ENCODE measurements around the gene GSN. TPM values are rescaled to one million over a fixed set of nuclear protein-coding genes. Genes with fewer than 3 reads are reported as not detected.
A peak's percentile ranks its signal among the peaks of the same experiment; 100 is the strongest.

The GSN gene
- total RNA-seq (2014; rRNA removed; shearing (Covaris generic)): 333 and 366 TPM in 2 replicates

- in situ Hi-C loops (cut with HindIII; ENCODE audit: low sequenced_read_pairs): no loop called here
- DNase-seq (ENCODE audit: low spot score): no peak
Measured at GRCh38 chr9:121267689-121268597, at the start of gene GSN. GSN (plus strand) TSS chr9:121268162; CDS start chr9:121301972, 33,810 bp downstream.

GRCh38 chr9:121218357-121219027, 49.5 kb upstream of the GSN start:
- in situ Hi-C loops (cut with HindIII; ENCODE audit: low sequenced_read_pairs): no loop called here

GRCh38 chr9:121219530-121219929, 48.4 kb upstream of the GSN start:
- DNase-seq (ENCODE audit: low spot score): no peak
- in situ Hi-C loops (cut with HindIII; ENCODE audit: low sequenced_read_pairs): no loop called here

More at GRCh38 chr9:121218357-121219027, 49.5 kb upstream of the GSN start:
- DNase-seq (ENCODE audit: low spot score): no peak

GRCh38 chr9:121220996-121221663, 46.8 kb upstream of the GSN start:
- no peak for DNase-seq (ENCODE audit: low spot score)
- in situ Hi-C loops (cut with HindIII; ENCODE audit: low sequenced_read_pairs): no loop called here

GRCh38 chr9:121221664-121222055, 46.3 kb upstream of the GSN start:
- DNase-seq (ENCODE audit: low spot score): no peak
- in situ Hi-C loops (cut with HindIII; ENCODE audit: low sequenced_read_pairs): no loop called here

- peak; percentile 12 for DNase-seq (ENCODE audit: low spot score)
- in situ Hi-C loops (cut with HindIII; ENCODE audit: low sequenced_read_pairs): no loop called here
Measured at GRCh38 chr9:121222524-121223171, 45.3 kb upstream of the GSN start.

- DNase-seq (ENCODE audit: low spot score): no peak
- in situ Hi-C loops (cut with HindIII; ENCODE audit: low sequenced_read_pairs): no loop called here
Measured at GRCh38 chr9:121225240-121225639, 42.7 kb upstream of the GSN start.

GRCh38 chr9:121226175-121226574, 41.8 kb upstream of the GSN start:
- in situ Hi-C loops (cut with HindIII; ENCODE audit: low sequenced_read_pairs): no loop called here
- DNase-seq (ENCODE audit: low spot score): no peak

- in situ Hi-C loops (cut with HindIII; ENCODE audit: low sequenced_read_pairs): no loop called here
Measured at GRCh38 chr9:121227862-121228261, 40.1 kb upstream of the GSN start.

GRCh38 chr9:121230256-121230655, 37.7 kb upstream of the GSN start:
- no peak for DNase-seq (ENCODE audit: low spot score)
- in situ Hi-C loops (cut with HindIII; ENCODE audit: low sequenced_read_pairs): no loop called here

More at GRCh38 chr9:121227862-121228261, 40.1 kb upstream of the GSN start:
- no peak for DNase-seq (ENCODE audit: low spot score)

GRCh38 chr9:121232251-121232650, 35.7 kb upstream of the GSN start:
- no peak for DNase-seq (ENCODE audit: low spot score)
- in situ Hi-C loops (cut with HindIII; ENCODE audit: low sequenced_read_pairs): no loop called here

- no peak for DNase-seq (ENCODE audit: low spot score)
- in situ Hi-C loops (cut with HindIII; ENCODE audit: low sequenced_read_pairs): no loop called here
Measured at GRCh38 chr9:121233906-121234831, 33.8 kb upstream of the GSN start.

- in situ Hi-C loops (cut with HindIII; ENCODE audit: low sequenced_read_pairs): no loop called here
- DNase-seq (ENCODE audit: low spot score): no peak
Measured at GRCh38 chr9:121234832-121235161, 33.2 kb upstream of the GSN start.

GRCh38 chr9:121235512-121235911, 32.5 kb upstream of the GSN start:
- no peak for DNase-seq (ENCODE audit: low spot score)
- in situ Hi-C loops (cut with HindIII; ENCODE audit: low sequenced_read_pairs): no loop called here

- no peak for DNase-seq (ENCODE audit: low spot score)
- in situ Hi-C loops (cut with HindIII; ENCODE audit: low sequenced_read_pairs): no loop called here
Measured at GRCh38 chr9:121237916-121238315, 30.0 kb upstream of the GSN start.

- no peak for DNase-seq (ENCODE audit: low spot score)
- in situ Hi-C loops (cut with HindIII; ENCODE audit: low sequenced_read_pairs): no loop called here
Measured at GRCh38 chr9:121239071-121239470, 28.9 kb upstream of the GSN start.

- DNase-seq (ENCODE audit: low spot score): no peak
Measured at GRCh38 chr9:121239851-121240250, 28.1 kb upstream of the GSN start.

GRCh38 chr9:121240472-121241135, 27.4 kb upstream of the GSN start:
- no peak for DNase-seq (ENCODE audit: low spot score)
- in situ Hi-C loops (cut with HindIII; ENCODE audit: low sequenced_read_pairs): no loop called here

More at GRCh38 chr9:121239851-121240250, 28.1 kb upstream of the GSN start:
- in situ Hi-C loops (cut with HindIII; ENCODE audit: low sequenced_read_pairs): no loop called here
